GM21529 (cell line): Measurements from ENCODE around the gene RRP1.
A peak's percentile ranks its signal among the peaks of the same experiment; 100 is the strongest.
"Not testable (repeated sequence)": the region's sequence is repeated elsewhere in the genome, so short reads cannot be mapped to it uniquely, and the experiment has no call there.

Experiments
- ATAC-seq: cut with Tn5 transposase; IDR thresholded peaks from one replicate; pipeline ENCODE4 v1.9.1; 2021; ENCODE audit not compliant: unreplicated experiment

Gene RRP1

DNA sequence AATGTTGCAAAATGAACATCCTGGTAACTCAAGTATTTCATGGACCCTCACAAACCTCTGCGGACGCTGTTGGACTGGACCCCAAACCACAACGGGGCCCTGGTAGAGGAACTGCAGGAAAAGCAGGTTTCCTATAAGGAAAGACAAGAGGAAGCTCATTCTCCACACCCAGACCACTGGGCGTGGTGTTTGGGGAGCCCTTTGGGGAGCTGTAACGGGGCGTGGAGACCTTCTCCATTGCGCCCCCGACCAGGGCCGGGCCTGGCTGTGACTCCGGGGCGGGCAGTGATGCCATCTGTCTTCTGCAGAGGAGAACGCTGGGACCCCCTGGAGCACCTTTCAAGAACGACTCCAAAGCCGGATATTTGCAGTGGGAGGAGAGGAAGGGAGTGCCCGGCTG lies 45.7 kb downstream of the RRP1 start:
- ATAC-seq: no peak

DNA sequence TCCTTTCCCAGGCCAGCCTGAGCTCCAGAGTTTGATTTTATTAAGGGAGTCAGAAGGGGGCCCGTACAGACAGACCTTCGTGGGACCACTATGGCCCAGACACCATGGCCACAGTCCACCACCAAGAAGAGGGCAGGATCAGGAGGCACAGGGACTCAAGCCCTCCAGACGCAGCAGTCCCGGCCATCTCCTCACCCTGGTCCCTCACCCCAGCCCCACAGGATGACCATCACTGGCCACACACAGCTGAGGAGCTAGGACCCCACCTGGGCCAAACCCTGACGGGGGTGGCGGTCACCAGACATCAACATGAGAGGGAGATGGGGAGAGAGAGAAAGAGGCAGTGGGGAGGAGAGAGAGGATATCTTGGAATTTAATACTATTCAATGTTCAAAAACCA lies 46.5 kb downstream of the RRP1 start:
- ATAC-seq: no peak

DNA sequence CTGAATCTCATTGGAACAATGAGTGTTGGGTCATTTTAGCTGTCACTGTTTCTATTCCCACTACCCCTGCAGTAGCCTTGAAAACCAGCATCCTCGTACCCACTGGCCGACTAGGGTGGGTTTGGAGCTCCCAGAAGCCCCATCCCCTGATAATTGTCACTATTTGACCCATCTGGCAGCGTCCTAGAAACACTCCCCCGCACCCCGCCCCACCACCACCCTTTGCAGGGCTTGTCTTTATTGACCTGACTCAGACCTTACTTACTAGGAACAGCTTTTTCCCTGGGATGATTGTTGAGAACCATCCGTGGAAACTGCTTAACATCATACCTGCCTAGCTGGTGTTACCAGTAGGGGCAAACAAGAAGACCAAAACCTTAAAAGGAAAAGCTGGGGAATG lies 47.2 kb downstream of the RRP1 start:
- no peak for ATAC-seq

DNA sequence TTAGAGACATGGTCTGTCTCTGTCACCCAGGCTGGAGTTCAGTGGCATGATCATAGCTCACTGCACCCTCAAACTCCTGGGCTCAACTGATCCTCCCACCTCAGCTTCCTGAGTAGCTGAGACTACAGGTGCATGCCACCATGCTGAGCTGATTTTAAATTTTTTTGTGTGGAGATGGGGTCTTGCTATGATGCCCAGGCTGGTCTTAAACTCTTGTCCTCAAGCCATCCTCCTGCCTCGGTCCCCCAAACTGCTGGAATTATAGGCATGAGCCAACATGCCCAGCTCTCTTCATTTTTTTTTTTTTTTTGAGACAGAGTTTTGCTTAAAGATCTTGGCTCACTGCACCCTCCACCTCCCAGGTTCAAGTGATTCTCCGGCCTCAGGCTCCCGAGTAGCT lies 50.9 kb downstream of the RRP1 start:
- no peak for ATAC-seq

DNA sequence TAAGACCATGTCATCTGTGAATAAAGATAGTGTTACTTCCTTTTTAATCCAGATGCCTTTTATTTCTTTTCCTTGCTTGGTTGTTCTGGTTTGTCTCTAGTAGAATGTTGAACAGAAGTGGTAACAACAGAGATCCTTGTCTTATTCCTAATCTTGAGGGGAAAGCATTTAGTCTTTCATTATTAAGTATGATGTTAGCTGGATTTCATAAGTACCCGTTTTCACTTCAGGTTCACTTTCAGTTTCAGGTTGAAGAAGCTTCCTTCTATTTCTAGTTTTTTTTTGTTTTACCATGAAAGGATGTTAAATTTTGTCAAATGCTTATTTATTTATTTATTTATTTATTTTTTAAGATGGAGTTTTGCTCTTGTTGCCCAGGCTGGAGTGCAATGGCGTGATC lies 53.4 kb downstream of the RRP1 start:
- ATAC-seq: no peak

DNA sequence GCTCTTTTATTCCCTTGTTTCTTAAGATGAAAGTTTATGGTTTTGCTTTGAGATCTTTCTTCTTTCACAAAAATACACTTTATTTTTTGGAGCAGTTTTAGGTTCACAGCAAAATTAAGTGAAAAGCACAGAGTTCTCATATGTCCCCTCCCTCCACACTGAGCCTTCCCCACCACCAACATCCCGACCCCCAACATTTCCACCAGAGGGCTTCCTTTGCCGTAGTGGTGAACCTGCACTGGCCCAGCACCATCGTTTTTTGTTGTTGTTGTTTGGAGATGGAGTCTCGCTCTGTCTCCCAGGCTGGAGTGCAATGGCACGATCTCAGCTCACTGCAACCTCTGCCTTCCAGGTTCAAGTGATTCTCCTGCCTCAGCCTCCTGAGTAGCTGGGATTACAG lies 55.5 kb downstream of the RRP1 start:
- ATAC-seq: not testable (repeated sequence)

DNA sequence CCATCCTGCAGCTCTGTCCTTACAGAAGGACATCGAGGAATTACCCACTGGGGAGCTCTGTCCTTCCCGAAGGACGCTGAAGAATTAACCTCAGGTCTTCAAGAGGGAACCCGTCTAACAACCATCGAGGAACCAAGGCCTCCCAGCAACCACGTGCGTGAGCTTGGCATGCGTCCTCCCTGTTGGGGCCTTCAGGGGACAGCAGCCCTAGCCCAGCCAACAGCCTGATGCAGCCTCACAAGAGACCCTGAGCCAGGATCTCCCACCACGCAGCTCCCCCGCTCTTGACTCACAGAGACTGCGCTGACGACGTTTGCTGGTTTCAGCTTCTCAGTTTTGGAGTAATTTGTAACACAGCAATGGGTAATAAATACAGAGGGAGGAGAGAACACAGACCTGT lies 56.0 kb downstream of the RRP1 start:
- no peak for ATAC-seq

DNA sequence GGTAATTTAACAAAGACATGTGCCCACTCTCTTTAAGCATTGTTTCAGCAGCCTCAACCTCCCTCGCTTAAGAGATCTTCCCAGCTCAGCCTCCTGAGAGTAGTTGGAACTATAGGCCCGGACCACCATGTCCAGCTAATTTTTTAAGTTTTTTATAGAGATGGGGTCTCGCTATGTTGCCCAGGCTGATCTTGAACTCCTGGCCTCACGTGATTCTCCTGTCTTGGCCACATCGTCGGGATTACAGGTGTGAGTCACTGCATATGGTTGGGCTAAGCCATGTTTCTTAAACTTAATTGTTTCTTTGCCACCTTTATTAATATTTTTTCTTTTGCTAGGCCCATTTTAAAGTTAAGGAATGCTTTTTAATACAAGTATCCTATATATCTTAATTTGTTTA lies 57.1 kb downstream of the RRP1 start:
- ATAC-seq: no peak

DNA sequence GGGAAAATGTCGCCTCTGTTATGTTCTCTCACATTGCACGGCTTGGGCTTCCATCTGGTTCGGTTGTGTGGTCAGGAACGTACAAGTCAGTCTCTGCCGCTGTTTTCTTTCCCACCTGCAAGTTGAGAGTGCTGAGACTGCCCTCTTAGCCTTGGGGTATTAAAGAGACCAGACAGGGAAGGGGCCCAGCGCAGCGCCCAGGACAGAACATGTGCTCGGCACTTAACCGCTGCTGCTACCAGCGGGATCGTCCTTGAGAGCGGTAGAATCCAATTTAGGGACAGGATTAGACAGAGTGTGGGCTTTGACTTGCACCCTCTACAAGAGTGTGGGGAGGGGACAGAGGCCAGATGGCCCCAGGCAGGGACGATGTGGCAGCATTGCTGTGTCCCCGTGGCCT lies 57.9 kb downstream of the RRP1 start:
- no peak for ATAC-seq

DNA sequence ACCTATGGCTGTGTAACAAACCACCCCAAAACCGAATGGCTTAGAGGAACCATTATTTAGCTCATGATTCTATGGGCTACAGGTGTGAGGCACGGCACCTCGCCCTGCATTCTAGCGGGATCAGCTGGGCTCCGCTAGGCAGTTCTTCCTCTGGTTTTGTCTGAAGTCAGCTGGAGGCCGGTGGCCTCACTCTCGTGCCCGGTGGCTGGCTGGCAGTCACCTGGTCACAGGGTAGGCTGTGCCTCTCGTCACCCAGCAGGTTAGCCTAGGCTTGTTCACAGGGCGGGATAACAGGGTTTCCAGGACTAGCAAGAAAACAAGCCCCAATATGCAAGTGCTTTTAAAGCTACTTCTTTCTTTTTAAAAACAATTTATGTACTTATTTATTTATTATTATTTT lies 59.4 kb downstream of the RRP1 start:
- ATAC-seq: no peak

DNA sequence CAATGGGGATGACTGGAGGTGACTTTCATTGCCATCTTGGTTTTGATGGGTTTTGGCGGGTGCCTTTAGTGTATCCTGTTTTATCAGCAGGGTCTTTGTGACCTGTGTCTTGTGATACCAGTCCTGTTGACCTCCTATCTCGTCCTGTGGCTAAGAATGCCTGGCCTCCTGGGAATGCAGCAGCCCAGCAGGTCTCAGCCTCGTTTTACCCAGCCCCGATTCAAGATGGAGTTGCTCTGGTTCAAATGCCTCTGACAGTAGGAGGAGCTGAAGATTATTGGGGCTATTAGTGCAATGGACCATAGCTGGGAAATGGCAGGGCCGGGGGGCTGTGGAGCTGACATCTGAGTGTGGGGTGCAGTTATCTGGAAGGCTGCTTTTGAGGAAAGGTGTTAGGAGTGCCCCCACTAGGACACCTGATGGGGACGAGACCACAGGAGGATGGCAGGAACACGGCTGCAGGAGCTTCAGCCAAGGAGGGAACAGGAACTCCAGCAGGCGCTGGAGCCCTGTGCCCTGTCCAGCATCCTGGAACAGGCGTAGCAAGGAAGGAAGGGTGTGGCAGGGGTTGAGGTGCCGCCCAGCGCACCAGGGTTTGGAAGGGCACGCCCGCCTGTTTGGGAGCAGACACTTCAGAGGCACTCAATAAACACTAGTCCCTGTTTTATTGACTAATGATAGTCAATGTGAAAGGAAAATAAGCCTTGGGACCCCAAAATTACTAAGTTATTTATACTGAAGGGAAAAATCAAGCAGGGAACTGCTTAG lies 60.3 kb downstream of the RRP1 start:
- no peak for ATAC-seq

DNA sequence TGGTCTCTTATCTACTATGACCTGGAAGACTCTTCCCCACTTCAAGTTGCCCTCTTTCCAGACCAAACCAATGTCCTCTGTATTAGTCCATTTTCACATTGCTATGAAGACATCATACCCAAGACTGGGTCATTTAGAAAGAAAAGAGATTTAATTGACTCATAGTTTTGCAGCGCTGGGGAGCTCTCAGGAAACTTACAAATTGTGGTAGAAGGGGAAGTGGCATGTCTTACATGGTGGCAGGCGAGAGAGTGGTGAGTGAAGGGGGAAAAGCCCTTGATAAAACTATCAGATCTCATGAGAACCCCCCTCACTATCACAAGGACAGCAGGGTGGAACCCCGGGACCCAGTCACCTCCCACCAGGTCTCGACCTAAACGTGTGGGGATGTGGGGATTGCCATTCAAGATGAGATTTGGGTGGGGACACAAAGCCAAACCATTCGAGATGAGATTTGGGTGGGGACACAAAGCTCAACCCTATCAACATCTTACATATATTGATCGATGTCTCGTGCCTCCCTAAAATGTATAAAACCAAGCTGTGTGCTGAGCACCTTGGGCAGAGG lies 61.4 kb downstream of the RRP1 start:
- ATAC-seq: no peak

DNA sequence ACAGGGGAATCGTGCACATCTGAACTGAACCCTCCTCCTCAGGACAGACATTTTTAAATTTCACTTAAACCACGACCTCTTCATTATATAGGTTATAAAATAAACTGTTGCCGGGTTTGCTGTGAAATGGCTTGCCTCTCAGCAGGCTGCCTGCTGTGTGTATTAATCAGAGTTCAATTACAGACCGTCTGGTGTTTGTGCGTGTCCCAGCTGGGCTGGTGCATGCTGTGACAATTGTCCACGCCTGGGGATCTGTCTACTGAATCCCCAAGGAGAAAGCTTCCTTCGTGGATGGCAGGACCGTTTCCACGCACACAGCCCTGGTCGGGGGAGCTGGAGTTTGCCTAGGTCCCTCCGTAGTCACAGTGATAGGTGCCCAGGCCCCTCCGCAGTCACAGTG lies 62.2 kb downstream of the RRP1 start:
- no peak for ATAC-seq

DNA sequence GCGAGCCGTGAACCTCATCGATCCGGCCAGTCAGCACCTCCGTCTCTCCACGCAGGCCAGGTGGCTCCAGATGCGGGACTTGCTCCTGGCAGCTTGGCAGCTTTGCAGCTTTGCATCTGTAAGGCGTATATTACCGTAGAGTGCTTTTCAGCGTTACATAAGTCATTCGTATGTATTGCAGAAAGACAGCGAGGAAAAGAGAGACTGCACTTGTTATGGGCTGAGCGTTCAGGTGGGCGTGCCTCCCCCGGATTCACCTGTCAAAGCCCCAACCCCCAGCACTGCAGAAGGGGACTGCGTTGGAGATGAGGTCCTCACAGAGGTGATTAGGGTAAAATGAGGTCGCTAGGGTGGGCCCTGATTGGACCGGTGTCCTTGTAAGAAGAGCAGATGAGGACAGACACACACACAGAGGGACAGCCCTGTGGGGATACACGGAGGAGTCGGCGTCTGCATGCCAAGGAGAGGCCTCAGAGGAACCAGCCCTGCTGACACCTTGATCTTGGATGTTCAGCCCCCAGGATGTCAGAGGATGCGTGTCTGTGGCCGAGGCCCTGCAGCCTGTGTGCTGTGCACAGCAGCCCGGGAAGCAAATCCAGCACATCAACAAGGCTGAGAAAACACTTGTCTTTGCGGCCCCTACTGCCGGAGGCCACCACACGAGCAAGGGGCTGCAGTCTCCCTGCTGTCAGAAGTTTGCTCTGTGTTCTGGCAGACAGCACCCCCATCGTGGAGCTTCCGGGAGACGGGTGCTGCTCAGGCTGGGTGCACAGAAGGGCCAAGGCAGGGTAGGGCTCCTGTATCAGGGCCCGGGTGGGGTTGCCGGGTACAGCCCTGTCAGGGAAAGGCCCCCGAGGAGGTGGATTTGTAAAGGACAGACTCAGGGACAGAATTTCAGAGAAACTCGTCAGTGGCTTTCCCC lies 64.7 kb downstream of the RRP1 start:
- peak; percentile 19 for ATAC-seq
